Ishikawa (cell line): ENCODE data around the gene CEP350.

Source experiments
- CEBPB ChIP-seq: IDR thresholded peaks from 2 replicates; pipeline ENCODE4 v1.6.1; 2012
- CREB1 ChIP-seq: IDR thresholded peaks from 2 replicates; pipeline ENCODE4 v1.6.1; 2012; ENCODE audit warnings: low read depth
- EP300 ChIP-seq: IDR thresholded peaks from 2 replicates; pipeline ENCODE4 v1.6.1; 2012; ENCODE audit warnings: borderline replicate concordance
- RAD21 ChIP-seq: IDR thresholded peaks from 2 replicates; pipeline ENCODE4 v1.6.1; 2012; ENCODE audit warnings: low read depth
- YY1 ChIP-seq: IDR thresholded peaks from 2 replicates; pipeline ENCODE4 v1.6.1; 2012; ENCODE audit warnings: low read depth
- TF ChIP-seq, protein P1 (sequence below): IDR thresholded peaks from 2 replicates; pipeline ENCODE4 v1.6.1; 2012
- TF ChIP-seq, protein P2 (sequence below): IDR thresholded peaks from 2 replicates; pipeline ENCODE4 v1.6.1; 2012

DNA sequence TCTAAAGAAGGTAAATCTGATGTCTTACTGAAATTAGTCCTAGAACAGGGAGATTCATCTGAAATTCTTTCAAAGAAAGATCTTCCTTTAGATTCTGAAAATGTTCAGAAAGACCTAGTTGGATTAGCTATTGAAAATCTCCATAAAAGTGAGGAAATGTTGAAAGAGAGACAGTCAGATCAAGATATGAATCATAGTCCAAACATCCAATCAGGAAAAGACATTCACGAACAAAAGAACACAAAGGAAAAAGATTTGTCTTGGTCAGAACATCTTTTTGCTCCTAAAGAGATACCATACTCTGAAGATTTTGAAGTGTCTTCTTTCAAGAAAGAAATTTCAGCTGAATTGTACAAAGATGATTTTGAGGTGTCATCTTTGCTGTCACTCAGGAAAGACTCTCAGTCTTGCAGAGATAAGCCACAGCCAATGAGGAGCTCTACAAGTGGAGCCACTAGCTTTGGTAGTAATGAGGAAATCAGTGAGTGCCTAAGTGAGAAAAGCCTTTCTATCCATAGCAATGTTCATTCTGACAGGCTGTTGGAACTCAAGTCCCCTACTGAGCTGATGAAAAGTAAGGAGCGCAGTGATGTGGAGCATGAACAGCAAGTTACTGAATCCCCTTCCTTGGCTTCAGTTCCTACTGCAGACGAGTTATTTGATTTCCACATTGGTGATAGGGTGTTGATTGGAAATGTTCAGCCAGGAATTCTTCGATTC is 138.5 kb downstream of the CEP350 start:
- TF ChIP-seq CREB1 (no peak), YY1 (no peak), CEBPB (no peak), RAD21 (no peak), EP300 (no peak)
- TF ChIP-seq, protein P1, sequence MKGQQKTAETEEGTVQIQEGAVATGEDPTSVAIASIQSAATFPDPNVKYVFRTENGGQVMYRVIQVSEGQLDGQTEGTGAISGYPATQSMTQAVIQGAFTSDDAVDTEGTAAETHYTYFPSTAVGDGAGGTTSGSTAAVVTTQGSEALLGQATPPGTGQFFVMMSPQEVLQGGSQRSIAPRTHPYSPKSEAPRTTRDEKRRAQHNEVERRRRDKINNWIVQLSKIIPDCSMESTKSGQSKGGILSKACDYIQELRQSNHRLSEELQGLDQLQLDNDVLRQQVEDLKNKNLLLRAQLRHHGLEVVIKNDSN = no peak
- TF ChIP-seq, protein P2, sequence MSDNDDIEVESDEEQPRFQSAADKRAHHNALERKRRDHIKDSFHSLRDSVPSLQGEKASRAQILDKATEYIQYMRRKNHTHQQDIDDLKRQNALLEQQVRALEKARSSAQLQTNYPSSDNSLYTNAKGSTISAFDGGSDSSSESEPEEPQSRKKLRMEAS = no peak
